DMS53 treated with DMSO at 0.1 percent for 48 hours (cell line): ENCODE measurements around the gene CHORDC1.
"Not testable (repeated sequence)": the region's sequence is repeated elsewhere in the genome, so short reads cannot be mapped to it uniquely, and the experiment has no call there.

Source experiments
- DNase-seq: peaks from one replicate; lab custom pipeline; 2025; ENCODE audit not compliant: unreplicated experiment; lab: John Stamatoyannopoulos, UW

Gene CHORDC1

DNA sequence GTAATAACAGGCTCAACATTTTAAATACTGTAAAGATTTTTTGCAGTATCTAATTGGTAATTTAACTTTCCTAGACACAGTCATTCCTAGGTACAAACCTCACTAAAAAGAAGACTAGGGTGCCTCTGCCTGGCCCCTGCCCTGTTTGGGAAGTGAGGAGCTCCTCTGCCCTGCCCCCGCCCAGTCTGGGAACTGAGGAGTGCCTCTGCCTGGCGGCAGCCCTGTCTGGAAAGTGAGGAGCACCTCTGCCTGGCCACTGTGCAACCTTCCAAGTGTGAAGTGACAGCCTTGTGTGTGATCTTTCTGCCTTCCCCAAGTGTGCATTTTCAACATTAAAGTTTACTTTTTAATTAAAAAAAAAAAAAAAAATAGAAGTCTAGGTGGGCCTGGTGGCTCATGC, 4.2 kb downstream of the CHORDC1 start:
- no peak for DNase-seq

GRCh38 chr11:90216611-90217010, 6.2 kb downstream of the CHORDC1 start:
- DNase-seq: no peak

DNA sequence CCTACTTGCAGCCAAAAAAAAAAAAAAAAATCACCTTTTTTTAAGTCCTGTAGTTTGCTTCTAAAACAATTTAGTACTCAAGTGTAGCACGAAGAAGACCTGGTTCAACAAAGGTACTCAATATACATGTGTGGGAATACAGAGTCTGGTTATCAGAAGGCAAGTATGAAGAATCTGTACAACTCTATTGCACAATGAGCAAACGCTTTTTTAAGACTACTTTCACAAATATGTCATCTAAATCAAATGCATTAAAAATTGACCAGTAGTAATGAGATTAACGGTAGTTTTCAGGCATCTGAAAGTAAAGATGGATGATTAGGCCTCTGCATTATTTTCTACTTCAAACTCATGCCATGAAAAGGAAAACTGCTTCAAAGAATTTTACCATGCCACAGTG, 9.5 kb downstream of the CHORDC1 start:
- no peak for DNase-seq

DNA sequence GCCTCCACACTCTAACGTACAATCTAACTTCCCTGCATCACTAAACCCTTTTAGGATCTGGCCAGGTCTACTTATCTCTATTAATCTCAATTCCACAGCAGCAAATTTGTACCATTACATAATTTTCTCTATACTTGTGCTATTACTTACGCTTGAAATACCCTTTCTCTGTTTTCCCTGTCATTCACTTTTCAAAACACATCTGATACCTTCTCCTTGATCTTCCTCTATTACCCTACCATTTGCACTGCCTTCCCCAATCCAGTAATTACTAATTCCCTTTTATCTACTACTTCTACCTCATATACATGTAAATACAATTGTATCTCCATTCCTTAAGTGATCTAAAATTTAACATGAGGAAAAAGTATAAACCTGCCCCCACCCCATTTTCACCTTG, 14.0 kb downstream of the CHORDC1 start:
- no peak for DNase-seq

DNA sequence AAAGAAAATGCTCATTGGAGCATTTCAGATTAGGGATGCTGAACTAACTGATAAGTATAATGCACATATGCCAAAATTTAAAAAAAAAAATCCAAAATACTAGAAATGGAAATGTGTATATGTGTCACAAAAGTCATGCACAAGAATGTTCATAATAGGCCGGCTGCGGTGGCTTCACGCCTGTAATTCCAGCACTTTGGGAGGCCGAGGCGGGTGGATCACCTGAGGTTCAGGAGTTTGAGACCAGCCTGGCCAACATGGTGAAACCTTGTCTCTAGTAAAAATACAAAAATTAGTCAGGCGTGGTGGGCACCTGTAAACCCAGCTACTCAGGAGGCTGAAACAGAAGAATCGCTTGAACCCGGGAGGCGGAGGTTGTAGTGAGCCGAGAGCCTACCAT, 14.9 kb downstream of the CHORDC1 start:
- not testable (repeated sequence) for DNase-seq

DNA sequence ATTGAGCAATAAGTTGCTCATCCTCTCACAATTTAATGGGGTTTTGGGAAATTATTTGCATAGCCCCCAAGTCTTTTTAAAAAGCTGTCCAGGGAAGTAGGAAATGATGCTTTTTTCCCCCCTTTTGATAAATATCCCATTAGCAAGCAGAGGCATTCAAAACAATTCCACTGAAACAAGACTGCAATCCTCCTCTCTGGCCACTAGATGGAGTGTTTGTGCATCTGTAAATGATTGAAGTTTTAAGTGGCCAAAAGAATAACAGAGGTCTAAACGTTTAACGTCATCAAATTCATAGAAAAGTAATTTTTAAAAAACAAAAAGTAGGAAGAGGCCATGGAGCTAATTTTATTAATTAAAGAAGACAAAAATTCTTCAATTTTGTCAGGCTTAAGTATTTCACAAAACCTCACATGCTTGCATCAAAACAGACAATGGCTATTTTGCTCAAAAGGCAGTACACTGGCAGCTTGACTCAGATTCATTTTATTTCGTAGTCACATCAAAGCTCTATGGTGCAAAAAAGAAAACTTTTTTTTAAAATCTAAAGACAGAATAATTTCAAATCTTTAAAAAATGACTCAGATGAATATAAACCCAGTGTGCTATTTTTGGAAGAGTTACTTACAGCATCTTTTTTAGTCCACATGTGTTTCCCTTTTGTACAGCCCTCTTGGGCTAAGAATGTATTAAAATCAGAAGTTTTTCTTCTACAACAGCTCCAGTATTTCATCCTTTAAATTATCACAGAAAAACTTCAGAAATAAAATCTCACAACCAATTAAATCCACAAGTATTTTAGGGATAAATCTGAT, 17.8 kb downstream of the CHORDC1 start:
- peak; percentile 78 for DNase-seq

DNA sequence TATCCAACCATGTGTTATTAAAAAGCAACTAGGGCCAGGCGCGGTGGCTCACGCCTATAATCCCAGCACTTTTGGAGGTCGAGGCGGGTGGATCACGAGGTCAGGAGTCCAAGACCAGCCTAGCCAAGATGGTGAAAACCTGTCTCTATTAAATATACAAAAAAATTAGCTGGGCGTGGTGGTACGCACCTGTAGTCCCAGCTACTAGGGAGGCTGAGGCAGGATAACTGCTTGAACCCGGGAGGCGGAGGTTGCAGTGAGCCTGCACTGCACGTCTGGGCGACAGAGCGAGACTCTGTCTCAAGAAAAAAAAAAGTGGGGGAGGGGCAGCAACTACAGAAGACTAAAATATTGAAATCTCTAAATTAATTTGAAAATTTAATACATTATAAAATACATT, 18.4 kb downstream of the CHORDC1 start:
- DNase-seq: no peak

- DNase-seq: no peak
These were observed 20.5 kb downstream of the CHORDC1 start for GRCh38 chr11:90202342-90202741.

- DNase-seq: no peak
These were observed 25.5 kb downstream of the CHORDC1 start for GRCh38 chr11:90197377-90197776.

DNA sequence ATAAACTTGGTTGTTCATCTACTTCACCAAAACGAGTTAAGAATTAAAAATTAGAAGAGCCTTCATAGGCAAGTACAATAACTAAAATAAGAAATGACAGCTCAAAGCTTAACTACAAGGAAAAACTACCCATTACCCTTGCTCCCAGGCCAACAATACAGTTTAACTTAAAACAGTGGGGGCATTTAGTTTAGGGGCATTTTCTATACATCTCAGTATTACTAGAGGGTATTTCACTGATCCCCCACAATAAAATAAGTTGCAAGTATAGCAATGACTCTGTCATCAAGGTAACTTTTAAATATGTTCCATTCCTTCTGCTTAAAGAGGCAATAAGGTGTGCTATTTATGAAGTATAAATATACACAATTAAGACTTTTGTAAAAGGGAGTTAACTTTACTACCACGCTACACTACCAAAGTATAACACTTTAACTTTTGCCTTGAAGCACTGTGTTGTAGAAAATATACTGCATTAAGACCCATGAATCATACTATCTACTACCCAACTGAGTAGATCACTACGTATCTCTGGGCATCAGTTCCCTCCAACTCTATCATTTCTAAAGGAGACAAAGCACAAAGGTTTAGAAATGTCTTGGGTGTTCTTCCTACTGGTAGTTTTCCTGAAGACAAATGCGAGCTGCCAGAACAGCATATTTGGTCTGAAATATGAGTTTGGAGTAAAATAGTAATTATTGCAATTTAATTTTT, 29.8 kb downstream of the CHORDC1 start:
- DNase-seq: no peak

DNA sequence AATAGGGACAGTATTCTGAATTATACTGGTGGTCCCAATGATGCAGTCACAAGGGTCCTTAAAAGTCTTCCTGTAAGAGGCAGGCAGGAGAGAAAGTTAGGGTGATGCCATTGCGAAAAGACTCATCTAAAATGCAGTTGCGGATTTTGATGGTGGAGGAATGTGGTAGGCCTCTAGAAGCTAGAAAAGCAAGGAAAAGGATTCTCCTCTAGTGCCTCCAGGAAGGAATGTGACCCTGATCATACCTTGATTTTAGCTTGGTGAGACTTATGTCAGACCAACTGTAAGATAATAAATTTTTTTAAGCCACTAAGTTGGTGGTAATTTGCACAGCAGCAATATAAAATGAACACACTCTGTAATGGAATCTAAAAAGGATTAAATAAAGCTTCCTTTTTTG, 33.8 kb downstream of the CHORDC1 start:
- DNase-seq: no peak

DNA sequence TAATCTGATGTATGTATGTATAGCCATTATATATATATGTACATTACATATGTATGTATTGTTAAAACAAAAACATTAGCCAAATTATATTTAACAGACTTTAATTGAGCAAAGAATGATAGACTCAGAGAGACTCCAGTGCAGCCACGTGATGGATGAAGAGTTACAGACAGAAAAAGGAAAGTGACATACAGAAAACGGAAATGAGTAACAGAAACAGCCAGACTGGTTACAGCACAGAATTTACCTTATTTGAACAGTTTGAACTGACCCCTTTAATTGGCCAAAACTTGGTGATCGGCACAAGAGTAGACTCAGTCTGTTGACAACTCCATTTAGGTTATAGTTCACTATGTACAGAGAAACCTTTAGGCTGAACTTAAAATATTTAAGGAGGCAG, 35.0 kb downstream of the CHORDC1 start:
- DNase-seq: no peak

DNA sequence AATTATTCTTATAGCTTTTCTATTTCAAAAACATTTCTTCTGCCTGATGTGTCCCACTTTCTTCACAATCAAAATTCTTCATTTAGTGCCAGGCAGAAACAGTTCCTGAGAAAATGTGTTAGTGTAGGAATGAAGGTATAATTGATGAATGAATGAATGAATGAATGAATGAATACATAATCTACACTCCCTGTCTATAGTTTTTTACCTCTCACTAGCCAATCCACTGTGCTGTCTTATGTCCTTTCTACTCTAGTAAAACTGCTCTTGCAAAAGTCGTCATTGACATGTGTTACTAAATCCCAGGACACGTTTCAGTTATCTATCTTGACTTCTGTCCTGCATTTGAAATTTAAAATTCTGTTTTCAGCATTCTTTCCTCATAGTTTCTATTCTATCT, 42.9 kb downstream of the CHORDC1 start:
- DNase-seq: no peak

GRCh38 chr11:90178751-90179150, 44.1 kb downstream of the CHORDC1 start:
- DNase-seq: peak; percentile 81

GRCh38 chr11:90176069-90176468, 46.8 kb downstream of the CHORDC1 start:
- peak; percentile 67 for DNase-seq

- DNase-seq: no peak
These were observed 51.5 kb downstream of the CHORDC1 start for GRCh38 chr11:90171359-90171758.

DNA sequence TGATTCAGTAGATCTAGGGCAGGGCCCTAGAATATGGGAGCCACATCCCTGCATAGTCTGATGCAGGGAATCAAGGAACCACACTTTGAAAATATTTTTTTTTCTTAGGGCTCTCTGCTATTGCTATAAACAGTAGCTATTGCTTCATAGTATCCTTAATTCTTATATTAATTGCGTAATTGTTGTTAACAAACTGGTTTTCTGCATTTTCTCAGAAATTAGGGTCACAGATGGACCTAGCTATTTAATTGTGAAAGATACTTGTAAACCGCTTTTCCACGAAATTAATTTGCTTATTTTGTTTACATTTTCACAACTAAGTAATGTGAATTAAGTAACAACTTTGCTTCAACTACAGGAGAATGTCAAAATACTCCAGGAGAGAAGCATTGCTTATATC, 54.3 kb downstream of the CHORDC1 start:
- no peak for DNase-seq

- DNase-seq: not testable (repeated sequence)
These were observed 55.1 kb downstream of the CHORDC1 start for GRCh38 chr11:90167704-90168103.

- DNase-seq: not testable (repeated sequence)
These were observed 55.8 kb downstream of the CHORDC1 start for GRCh38 chr11:90166982-90167573.
